NCI-H748 treated with DMSO at 0.1 percent for 48 hours (cell line): ENCODE results near the gene KCNJ11.

Experiments
- DNase-seq: peaks from one replicate; lab custom pipeline; 2025; lab: John Stamatoyannopoulos, UW

Gene KCNJ11

DNA sequence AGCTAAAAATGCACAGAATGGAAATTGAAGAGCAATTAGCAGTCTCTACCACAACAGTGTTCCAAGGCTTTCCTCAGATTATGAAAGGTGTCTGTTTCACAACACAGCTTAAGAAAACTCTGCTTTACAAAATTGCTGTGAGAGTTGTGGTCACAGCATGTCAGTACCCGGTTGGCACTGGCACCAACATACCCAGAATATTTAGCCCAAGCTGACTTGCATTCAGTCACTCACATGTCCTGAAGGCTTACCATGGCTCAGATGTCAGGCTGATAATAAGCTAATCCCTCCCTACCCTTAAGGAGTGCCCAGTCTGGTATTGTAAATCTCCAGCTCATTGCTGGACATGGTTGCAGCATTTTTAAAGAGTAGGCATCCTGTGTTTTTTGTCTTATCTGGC, 22.0 kb downstream of the KCNJ11 start:
- DNase-seq: no peak

DNA sequence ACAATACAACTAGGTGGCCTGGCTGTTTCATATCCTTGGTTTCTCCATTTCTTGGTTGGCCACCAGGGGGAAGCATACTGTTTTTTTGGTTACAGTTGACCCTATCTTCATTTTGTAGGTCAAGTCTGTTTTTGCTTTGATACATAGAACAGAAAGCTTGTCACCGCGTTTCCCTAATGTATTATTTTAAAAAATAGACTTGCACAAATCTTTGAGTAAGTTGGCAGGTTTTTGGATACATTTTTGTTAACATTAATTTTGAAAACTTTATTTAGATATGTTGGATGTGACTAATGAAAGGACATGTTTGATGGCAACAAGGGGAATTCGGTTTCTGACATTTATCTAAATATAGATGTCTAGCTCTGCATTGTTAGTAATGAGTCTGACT, 33.9 kb downstream of the KCNJ11 start:
- DNase-seq: peak; percentile 66

DNA sequence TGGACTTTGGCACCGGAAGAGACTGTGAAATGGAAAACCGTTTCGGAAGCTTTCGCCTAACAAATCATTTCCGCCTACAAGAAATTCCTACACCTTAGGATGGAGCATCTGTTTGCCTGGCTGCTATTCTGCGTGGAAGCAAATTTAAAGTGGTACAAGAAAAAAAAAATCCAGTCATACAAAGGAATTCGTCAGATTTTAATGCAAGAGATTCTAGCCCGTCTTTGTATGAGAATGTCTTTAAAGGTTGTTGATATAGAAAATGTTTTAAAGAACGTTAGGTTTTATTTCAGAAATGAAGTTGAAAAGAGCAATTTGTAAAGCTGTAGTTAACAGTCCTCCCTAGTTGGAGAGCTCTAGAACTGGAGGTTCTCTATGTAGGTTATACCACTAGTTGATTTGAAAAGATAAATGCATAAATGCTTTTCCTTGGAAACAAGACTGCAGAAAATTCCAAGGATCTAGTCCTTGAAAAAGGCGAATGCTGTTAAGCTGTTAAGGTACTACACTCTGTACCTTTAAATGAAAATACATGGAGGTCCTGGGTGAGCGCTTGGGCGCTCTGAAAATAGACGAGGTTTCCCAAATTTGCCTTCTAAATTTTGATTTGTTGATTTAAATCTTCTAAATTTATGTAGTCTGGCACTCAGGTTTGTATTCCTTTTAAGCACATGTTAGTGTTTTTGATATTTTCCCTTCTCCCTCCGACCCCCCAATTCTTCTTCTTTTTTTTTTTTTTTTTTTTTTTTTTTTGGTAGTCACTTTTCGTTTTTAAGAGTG, 34.4 kb downstream of the KCNJ11 start:
- DNase-seq: peak; percentile 75

DNA sequence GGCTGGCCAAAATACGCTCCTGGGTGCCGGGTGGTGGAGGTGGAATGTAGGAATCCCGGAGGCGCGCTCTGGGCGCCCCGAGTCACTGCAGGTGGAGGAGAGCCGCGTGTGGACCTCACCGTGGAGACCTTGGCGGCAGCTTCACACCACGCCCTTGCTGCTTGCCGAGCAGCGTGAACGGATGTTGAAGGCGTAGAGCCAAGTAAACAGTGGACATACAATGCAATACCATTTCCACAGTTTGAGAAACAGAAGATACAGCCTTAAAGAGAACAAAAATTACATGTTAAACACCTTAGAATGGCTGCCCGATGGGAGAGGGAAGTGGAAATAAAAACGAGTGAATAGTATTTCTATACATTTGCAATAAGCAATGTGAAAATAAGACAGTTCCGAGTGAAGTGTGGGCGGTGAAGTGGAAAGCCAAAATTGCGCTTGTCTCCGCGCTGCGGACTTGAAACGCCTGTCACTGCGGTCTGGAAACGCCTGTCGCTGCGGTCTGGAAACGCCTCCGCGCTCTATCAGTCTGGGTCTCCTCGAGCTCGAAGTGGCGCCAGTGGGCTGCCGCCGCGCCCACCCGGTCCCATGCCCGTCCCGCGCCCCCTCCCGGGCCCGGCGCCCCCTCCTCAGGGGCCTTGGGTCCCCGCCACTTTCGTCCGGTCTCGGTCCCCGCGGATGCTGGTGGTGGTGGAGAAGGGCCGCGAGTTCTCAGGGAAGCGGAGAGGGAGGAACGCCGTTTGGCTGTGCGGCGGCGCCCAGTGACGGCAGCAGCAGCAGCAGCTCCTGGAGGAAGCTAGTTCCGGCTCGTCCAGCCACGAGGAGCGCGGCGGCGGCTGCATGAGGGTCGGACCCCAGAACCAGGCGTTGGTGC, 35.3 kb downstream of the KCNJ11 start:
- peak; percentile 82 for DNase-seq

DNA sequence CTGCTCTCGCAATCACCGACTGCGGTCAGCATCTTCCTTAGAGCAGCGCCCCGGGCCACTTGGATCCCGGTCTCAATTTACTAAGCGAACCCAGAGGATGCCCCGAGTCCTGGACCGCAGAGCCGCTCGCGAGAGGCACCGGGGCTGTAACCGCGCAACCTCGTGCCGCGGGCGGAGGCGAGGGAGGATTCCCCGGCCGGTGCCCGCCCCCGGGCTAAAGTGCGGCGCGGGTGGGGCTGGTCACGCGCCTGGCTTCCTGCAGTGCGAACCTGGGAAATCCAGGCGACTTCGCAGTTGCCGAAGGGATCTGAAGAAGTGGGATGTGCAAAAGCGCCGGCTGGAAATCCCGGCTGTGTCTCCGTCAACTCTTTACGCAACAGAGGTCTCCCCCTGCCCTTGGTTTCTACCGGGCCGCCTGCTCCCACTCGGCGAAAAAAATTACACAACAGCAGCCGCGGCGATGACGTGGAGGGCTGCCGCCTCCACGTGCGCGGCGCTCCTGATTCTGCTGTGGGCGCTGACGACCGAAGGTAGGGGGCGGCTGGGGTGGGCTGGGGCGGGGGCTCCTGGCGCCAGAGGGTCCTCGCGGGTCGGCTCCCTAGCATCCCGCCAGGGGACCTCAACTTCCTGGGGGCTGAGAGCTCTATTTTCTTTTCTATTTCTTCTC, 36.8 kb downstream of the KCNJ11 start, which contains the start of gene NCR3LG1:
TSS of gene NCR3LG1 (plus strand) at position 291 of the 667 bp plus-strand sequence. CDS start at position 461, 170 bp downstream.
- DNase-seq: peak; percentile 57

DNA sequence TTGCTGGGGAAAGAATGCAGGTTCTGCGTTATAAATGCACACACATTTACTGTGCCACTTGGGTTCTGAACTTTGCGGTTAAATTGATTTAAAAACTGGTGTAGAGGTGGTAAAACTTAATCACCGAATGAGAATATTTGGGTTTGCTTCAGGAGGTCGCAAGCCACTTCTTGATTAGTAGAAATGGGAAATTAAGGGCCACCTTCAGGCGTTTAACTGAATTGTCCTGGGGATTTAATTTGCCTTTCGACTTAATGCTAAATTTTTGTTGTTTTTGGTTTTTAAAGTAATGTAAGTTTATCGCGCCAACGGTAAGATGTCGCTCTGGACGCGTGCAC, 37.3 kb downstream of the KCNJ11 start:
- DNase-seq: no peak

DNA sequence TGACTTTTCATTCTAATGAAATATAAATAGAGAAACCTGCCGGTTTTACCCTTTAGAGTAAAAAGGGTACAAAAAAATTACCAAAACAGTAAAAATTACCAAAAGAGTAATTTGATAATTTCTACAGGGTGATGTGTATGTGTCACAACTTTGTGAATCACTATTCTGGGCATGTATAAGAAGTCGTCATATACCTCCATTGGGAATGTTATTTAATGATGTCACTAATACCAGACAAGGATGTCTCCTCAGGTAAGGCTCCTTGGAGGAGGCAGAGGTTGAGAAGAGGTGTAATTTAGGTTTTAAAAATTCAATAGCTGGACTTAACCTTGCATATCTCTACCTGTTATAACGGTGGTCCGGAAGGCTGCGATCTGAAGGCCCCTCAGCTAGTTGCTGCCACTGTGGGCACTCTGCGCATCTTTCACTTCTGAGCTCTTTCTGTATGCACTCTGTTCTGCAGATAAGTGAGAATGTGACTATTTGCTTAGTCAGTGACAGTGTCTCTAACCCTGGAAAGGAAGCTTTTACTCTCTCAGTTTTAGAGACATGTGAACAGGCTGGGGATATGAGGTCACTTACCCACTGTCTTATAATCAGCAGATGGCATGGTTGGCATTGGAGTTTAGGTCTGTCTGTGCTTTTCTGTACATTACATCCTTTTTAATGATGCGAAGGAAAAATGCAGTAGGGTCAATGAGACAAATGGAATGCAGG, 37.8 kb downstream of the KCNJ11 start:
- DNase-seq: no peak

DNA sequence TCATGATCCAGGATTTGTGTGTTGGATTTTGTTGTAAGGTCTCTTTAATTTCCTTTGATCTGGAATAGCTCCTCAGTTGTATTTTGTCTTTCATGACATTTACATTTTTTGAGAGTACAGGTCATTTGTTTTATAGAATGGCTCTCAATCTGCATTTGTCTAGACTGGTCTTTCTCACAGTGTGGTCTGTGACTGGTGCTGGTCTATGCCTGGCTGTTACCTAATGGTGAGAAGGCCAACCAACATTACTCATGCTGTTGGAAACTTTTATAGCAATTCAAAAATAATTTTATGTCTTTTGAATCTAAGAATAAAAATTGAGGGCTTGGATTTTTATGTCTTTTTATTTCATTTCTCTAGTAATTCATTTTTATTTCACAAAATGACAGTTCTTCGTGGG, 40.8 kb downstream of the KCNJ11 start:
- DNase-seq: no peak

DNA sequence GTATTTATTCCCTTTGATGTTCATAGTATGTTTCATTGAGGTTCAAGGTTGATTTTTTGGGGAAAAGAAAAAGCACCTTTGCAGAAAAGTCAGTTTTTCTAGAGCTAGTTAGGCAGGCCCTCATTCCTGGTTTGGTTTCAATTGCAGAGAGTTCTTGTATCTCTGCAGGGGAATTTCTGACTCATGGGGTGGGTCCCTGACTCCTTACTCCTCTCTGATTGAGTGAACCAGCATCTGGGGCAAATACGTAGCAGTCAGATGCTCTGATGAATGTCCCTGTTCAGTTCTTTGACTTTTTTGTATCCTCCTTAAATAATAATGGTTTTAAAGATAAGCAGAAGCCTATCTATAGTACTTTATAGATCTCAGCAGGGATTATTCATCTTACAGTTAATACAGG, 44.6 kb downstream of the KCNJ11 start:
- DNase-seq: no peak

DNA sequence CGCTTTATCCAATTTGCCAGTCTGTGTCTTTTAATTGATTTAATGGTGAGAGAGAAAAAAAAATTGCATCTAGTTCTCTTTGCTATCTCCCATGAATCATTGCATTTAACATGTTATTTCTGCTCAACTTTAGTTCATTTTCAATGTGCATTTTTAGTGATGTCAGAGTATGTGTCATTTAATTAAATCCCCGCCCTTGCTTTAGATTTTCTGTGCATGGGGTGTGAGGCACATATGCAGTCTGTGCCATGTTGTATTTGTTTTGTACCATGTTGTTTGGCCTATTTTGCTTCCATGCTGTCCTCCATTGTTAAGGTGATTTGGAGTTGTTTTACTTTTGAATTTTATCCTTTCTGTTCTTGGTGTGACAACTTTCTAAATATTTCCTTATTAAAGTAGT, 45.2 kb downstream of the KCNJ11 start:
- no peak for DNase-seq
